H4 (cell line): ENCODE measurements around the gene DDX23. TPM values are rescaled to one million over a fixed set of nuclear protein-coding genes. Genes with fewer than 3 reads are reported as not detected.

Source experiments
- DNase-seq: peaks from one replicate; pipeline ENCODE4 v3.0.0-alpha.2; 2015; ENCODE audit warnings: low spot score
- total RNA-seq: library from RNA; depleted of rRNA; stranded (reverse); fragments of >200 nt; shearing (Covaris generic); gene quantifications from 2 replicates; pipeline ENCODE4 v1.2.3, GENCODE V29; 2014

The DDX23 gene
- total RNA-seq, 1 experiment from 2014 or later: 75.0 TPM

GRCh38 chr12:48823281-48823680 lies 28.7 kb downstream of the DDX23 start:
- no peak for DNase-seq

GRCh38 chr12:48822711-48823110 lies 29.3 kb downstream of the DDX23 start:
- no peak for DNase-seq

- no peak for DNase-seq
Observed at GRCh38 chr12:48822139-48822538, 29.8 kb downstream of the DDX23 start.

GRCh38 chr12:48819986-48820725 lies 31.8 kb downstream of the DDX23 start:
- DNase-seq: no peak

- peak; percentile 3 for DNase-seq
Observed at GRCh38 chr12:48818831-48819590, 33.0 kb downstream of the DDX23 start.

GRCh38 chr12:48817873-48818830 lies 33.8 kb downstream of the DDX23 start, which contains the start of gene CACNB3:
TSS of gene CACNB3 (plus strand) at chr12:48818496. CDS start at chr12:48818930, 434 bp downstream.
- peak; percentile 62 for DNase-seq

GRCh38 chr12:48816143-48816854 lies 35.7 kb downstream of the DDX23 start:
- no peak for DNase-seq

- DNase-seq: peak; percentile 85
Observed at GRCh38 chr12:48815126-48816110, 36.5 kb downstream of the DDX23 start.

- peak; percentile 58 for DNase-seq
Observed at GRCh38 chr12:48814262-48815125, 37.5 kb downstream of the DDX23 start.

GRCh38 chr12:48813465-48814261 lies 38.3 kb downstream of the DDX23 start:
- no peak for DNase-seq

GRCh38 chr12:48812389-48812788 lies 39.6 kb downstream of the DDX23 start:
- DNase-seq: no peak

- no peak for DNase-seq
Observed at GRCh38 chr12:48811437-48812090, 40.4 kb downstream of the DDX23 start.

GRCh38 chr12:48810903-48811431 lies 41.0 kb downstream of the DDX23 start:
- DNase-seq: peak; percentile 82

GRCh38 chr12:48807981-48808380 lies 44.0 kb downstream of the DDX23 start:
- DNase-seq: no peak

GRCh38 chr12:48803675-48804074 lies 48.3 kb downstream of the DDX23 start:
- DNase-seq: no peak

GRCh38 chr12:48800971-48801370 lies 51.0 kb downstream of the DDX23 start:
- no peak for DNase-seq

- DNase-seq: no peak
Observed at GRCh38 chr12:48800457-48800856, 51.5 kb downstream of the DDX23 start.
